ENCODE measurements around the gene TAOK2. TPM values are rescaled to one million over a fixed set of nuclear protein-coding genes. Genes with fewer than 3 reads are reported as not detected.

TAOK2 gene
- total and polyA plus RNA-seq, 2 of the 13 experiments (the other 11 are each of a cell fraction or from before 2014, with no cell fraction given), result 17.4 to 43.2 TPM

DNA sequence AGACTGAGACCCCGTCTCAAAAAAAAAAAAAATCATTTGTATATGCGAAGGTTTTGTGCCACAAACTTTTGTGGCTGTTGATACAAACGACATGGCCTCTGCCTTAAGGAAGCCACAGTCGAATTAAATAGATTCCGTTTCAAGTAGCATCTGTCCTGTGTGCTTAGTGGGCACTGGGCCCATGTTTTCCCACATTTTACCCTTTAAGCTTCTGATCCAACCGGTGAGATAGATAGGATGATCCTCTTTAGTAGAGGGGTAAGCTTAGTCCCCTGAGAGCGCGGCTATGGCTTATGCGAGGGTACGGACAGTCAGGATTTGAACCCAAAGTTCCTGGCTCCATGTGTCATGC lies 12.6 kb upstream of the TAOK2 start (continued):
- TF ChIP-seq ZNF101 (CRISPR knock-in tag; IDR thresholded peaks at IDR 0.05; ENCODE audit: borderline replicate concordance, low read depth) (no peak), SETDB1 (CRISPR knock-in tag; IDR thresholded peaks at IDR 0.05; ENCODE audit: borderline replicate concordance) (no peak), ZNF775 (CRISPR knock-in tag; IDR thresholded peaks at IDR 0.05; ENCODE audit: borderline replicate concordance) (no peak), PAWR (CRISPR knock-in tag; IDR thresholded peaks at IDR 0.05; ENCODE audit: borderline replicate concordance) (0 out of 2 replicates have a peak, but pooled peaks have one; percentile 53), IRF2 (CRISPR knock-in tag; IDR thresholded peaks at IDR 0.05) (no peak), MAZ (IDR thresholded peaks at IDR 0.05; ENCODE audit: borderline replicate concordance, low read depth, low read length) (no peak), MAZ (CRISPR knock-in tag; IDR thresholded peaks at IDR 0.05; ENCODE audit: low read depth) (no peak), MTERF4 (CRISPR knock-in tag; IDR thresholded peaks at IDR 0.05) (no peak), RBM39 (IDR thresholded peaks at IDR 0.05; ENCODE audit: low read depth, low read length, poor library complexity, severe bottlenecking) (no peak), POLR2A (IDR thresholded peaks at IDR 0.05; ENCODE audit: insufficient read depth in 1 of 2, low read depth in 2 of 2, low read length in 2 of 2) (no peak), E2F1 (CRISPR knock-in tag; IDR thresholded peaks at IDR 0.05) (0 out of 2 replicates have a peak, but pooled peaks have one; percentile 25), ZNF724P (CRISPR knock-in tag; IDR thresholded peaks at IDR 0.05; ENCODE audit: borderline replicate concordance) (no peak)
- TF ChIP-seq, protein P1, sequence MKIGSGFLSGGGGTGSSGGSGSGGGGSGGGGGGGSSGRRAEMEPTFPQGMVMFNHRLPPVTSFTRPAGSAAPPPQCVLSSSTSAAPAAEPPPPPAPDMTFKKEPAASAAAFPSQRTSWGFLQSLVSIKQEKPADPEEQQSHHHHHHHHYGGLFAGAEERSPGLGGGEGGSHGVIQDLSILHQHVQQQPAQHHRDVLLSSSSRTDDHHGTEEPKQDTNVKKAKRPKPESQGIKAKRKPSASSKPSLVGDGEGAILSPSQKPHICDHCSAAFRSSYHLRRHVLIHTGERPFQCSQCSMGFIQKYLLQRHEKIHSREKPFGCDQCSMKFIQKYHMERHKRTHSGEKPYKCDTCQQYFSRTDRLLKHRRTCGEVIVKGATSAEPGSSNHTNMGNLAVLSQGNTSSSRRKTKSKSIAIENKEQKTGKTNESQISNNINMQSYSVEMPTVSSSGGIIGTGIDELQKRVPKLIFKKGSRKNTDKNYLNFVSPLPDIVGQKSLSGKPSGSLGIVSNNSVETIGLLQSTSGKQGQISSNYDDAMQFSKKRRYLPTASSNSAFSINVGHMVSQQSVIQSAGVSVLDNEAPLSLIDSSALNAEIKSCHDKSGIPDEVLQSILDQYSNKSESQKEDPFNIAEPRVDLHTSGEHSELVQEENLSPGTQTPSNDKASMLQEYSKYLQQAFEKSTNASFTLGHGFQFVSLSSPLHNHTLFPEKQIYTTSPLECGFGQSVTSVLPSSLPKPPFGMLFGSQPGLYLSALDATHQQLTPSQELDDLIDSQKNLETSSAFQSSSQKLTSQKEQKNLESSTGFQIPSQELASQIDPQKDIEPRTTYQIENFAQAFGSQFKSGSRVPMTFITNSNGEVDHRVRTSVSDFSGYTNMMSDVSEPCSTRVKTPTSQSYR (CRISPR knock-in tag; IDR thresholded peaks at IDR 0.05; ENCODE audit: borderline replicate concordance), result no peak
- TF ChIP-seq, protein P2, sequence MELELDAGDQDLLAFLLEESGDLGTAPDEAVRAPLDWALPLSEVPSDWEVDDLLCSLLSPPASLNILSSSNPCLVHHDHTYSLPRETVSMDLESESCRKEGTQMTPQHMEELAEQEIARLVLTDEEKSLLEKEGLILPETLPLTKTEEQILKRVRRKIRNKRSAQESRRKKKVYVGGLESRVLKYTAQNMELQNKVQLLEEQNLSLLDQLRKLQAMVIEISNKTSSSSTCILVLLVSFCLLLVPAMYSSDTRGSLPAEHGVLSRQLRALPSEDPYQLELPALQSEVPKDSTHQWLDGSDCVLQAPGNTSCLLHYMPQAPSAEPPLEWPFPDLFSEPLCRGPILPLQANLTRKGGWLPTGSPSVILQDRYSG (CRISPR knock-in tag; IDR thresholded peaks at IDR 0.05), result no peak
- TF ChIP-seq, protein P3, sequence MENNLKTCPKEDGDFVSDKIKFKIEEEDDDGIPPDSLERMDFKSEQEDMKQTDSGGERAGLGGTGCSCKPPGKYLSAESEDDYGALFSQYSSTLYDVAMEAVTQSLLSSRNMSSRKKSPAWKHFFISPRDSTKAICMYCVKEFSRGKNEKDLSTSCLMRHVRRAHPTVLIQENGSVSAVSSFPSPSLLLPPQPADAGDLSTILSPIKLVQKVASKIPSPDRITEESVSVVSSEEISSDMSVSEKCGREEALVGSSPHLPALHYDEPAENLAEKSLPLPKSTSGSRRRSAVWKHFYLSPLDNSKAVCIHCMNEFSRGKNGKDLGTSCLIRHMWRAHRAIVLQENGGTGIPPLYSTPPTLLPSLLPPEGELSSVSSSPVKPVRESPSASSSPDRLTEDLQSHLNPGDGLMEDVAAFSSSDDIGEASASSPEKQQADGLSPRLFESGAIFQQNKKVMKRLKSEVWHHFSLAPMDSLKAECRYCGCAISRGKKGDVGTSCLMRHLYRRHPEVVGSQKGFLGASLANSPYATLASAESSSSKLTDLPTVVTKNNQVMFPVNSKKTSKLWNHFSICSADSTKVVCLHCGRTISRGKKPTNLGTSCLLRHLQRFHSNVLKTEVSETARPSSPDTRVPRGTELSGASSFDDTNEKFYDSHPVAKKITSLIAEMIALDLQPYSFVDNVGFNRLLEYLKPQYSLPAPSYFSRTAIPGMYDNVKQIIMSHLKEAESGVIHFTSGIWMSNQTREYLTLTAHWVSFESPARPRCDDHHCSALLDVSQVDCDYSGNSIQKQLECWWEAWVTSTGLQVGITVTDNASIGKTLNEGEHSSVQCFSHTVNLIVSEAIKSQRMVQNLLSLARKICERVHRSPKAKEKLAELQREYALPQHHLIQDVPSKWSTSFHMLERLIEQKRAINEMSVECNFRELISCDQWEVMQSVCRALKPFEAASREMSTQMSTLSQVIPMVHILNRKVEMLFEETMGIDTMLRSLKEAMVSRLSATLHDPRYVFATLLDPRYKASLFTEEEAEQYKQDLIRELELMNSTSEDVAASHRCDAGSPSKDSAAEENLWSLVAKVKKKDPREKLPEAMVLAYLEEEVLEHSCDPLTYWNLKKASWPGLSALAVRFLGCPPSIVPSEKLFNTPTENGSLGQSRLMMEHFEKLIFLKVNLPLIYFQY (CRISPR knock-in tag; IDR thresholded peaks at IDR 0.05; ENCODE audit: borderline replicate concordance), result no peak
- TF ChIP-seq, protein P4, sequence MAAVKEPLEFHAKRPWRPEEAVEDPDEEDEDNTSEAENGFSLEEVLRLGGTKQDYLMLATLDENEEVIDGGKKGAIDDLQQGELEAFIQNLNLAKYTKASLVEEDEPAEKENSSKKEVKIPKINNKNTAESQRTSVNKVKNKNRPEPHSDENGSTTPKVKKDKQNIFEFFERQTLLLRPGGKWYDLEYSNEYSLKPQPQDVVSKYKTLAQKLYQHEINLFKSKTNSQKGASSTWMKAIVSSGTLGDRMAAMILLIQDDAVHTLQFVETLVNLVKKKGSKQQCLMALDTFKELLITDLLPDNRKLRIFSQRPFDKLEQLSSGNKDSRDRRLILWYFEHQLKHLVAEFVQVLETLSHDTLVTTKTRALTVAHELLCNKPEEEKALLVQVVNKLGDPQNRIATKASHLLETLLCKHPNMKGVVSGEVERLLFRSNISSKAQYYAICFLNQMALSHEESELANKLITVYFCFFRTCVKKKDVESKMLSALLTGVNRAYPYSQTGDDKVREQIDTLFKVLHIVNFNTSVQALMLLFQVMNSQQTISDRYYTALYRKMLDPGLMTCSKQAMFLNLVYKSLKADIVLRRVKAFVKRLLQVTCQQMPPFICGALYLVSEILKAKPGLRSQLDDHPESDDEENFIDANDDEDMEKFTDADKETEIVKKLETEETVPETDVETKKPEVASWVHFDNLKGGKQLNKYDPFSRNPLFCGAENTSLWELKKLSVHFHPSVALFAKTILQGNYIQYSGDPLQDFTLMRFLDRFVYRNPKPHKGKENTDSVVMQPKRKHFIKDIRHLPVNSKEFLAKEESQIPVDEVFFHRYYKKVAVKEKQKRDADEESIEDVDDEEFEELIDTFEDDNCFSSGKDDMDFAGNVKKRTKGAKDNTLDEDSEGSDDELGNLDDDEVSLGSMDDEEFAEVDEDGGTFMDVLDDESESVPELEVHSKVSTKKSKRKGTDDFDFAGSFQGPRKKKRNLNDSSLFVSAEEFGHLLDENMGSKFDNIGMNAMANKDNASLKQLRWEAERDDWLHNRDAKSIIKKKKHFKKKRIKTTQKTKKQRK (IDR thresholded peaks at IDR 0.05; ENCODE audit: low read length), result no peak

Data from HepG2 (cell line).